Measurements from ENCODE around the gene STX11. TPM values are rescaled to one million over a fixed set of nuclear protein-coding genes. Genes with fewer than 3 reads are reported as not detected.

Gene STX11
- total RNA-seq, 1 experiment from 2014 or later, result 0.17 TPM

DNA sequence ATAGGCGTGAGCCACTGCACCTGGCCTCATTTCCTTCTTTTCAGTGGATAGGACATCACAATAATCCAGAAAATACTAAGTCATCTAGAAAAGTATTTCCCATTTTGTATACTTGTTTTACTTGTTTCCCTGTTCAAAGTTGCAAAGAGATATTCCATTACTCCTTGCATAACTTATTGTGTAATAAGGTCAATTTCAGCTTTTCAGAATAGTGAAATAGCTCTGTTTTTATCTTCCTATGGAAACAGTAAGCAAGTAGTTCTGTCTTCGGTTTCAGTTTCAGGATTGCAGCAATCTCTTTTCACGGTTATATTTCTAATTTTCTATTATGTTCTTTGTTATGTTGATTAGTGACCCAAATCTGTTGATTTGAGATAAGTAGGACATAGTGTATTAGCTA lies 6.0 kb downstream of the STX11 start:
- no peak for TF ChIP-seq CREM (CRISPR knock-in tag; IDR thresholded peaks at IDR 0.05)
- no peak for TF ChIP-seq GRHL2 (CRISPR knock-in tag; IDR thresholded peaks at IDR 0.05; ENCODE audit: insufficient replicate concordance, severe bottlenecking)
- no peak for TF ChIP-seq FOXJ3 (CRISPR knock-in tag; IDR thresholded peaks at IDR 0.05; ENCODE audit: borderline replicate concordance)
- no peak for TF ChIP-seq CBFB (CRISPR knock-in tag; IDR thresholded peaks at IDR 0.05; ENCODE audit: low read depth)
- no peak for TF ChIP-seq ELF4 (CRISPR knock-in tag; IDR thresholded peaks at IDR 0.05; ENCODE audit: low read depth)
- TF ChIP-seq, protein P1, sequence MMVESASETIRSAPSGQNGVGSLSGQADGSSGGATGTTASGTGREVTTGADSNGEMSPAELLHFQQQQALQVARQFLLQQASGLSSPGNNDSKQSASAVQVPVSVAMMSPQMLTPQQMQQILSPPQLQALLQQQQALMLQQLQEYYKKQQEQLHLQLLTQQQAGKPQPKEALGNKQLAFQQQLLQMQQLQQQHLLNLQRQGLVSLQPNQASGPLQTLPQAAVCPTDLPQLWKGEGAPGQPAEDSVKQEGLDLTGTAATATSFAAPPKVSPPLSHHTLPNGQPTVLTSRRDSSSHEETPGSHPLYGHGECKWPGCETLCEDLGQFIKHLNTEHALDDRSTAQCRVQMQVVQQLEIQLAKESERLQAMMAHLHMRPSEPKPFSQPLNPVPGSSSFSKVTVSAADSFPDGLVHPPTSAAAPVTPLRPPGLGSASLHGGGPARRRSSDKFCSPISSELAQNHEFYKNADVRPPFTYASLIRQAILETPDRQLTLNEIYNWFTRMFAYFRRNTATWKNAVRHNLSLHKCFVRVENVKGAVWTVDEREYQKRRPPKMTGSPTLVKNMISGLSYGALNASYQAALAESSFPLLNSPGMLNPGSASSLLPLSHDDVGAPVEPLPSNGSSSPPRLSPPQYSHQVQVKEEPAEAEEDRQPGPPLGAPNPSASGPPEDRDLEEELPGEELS (CRISPR knock-in tag; IDR thresholded peaks at IDR 0.05), result no peak
- peaks cover 20% of the 10 kb centered on the region for H3K27me3 Mint-ChIP-seq (ENCODE audit: low read depth)
- H3K36me3 Mint-ChIP-seq, result no peaks in the 10 kb centered on the region
- no peak overlapping the region for H3K4me3 Mint-ChIP-seq
- no peak overlapping the region for H3K27ac Mint-ChIP-seq
- POLR2A ChIA-PET, result no interaction called here
- no peak for DNase-seq (ENCODE audit: low spot score)
- no peaks in the 10 kb centered on the region for H3K9me3 Mint-ChIP-seq
- peaks cover 17% of the 10 kb centered on the region for H3K4me1 Mint-ChIP-seq
- CTCF ChIA-PET, result no interaction called here
- no peak for ATAC-seq

DNA sequence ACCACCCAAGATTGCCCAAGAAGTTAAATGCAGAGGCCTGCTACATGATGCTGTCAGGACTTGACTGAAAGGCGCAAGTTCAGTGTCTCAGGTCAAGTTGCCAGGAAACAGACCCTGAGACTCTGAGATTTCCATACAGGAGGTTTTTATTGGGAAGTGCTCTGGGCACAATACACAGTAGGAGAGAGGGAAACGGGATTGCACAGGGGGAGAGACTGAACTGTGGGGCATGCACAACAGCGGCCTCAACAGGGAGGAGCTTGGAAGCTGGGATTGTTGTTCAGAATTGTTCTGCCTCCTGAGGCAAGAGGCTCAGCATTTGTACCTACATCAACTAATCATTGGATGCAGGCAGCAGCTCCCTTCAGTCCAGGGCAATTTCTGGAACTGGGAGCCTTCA lies 6.7 kb downstream of the STX11 start:
- ChIA-PET CTCF (no interaction called here), POLR2A (no interaction called here)
- no peak overlapping the region for H3K4me3 Mint-ChIP-seq
- peak; percentile 82 for ATAC-seq
- TF ChIP-seq, protein P2, sequence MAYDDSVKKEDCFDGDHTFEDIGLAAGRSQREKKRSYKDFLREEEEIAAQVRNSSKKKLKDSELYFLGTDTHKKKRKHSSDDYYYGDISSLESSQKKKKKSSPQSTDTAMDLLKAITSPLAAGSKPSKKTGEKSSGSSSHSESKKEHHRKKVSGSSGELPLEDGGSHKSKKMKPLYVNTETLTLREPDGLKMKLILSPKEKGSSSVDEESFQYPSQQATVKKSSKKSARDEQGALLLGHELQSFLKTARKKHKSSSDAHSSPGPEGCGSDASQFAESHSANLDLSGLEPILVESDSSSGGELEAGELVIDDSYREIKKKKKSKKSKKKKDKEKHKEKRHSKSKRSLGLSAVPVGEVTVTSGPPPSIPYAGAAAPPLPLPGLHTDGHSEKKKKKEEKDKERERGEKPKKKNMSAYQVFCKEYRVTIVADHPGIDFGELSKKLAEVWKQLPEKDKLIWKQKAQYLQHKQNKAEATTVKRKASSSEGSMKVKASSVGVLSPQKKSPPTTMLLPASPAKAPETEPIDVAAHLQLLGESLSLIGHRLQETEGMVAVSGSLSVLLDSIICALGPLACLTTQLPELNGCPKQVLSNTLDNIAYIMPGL (CRISPR knock-in tag; IDR thresholded peaks at IDR 0.05), result no peak
- no peaks in the 10 kb centered on the region for H3K9me3 Mint-ChIP-seq
- H3K36me3 Mint-ChIP-seq, result no peaks in the 10 kb centered on the region
- H3K4me1 Mint-ChIP-seq, result peaks cover 14% of the 10 kb centered on the region
- no peak for DNase-seq (ENCODE audit: low spot score)
- H3K27ac Mint-ChIP-seq, result no peak overlapping the region
- H3K27me3 Mint-ChIP-seq (ENCODE audit: low read depth), result peaks cover 13% of the 10 kb centered on the region

DNA sequence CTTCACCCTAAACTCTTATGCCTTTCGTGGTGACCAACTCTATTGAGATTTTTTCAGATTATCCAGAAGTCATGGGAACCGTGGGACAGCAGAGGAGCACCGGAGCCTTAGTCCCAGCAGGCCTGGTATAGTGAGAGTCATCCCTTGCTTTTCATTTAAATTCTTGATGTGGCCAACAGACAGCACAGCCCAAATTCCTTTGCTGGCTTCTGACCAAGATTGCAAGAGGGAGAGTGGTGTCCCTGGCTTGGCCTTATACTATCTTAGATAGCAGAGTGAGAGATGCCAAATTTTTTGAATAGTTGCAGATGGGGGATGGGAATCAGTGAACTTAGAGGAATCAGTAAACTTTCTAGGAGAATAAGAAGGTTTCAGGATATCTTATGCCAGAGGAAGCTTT lies 7.8 kb downstream of the STX11 start:
- ChIA-PET CTCF (no interaction called here), POLR2A (no interaction called here)
- no peaks in the 10 kb centered on the region for H3K36me3 Mint-ChIP-seq
- H3K27ac Mint-ChIP-seq, result no peak overlapping the region
- H3K9me3 Mint-ChIP-seq, result no peaks in the 10 kb centered on the region
- H3K4me1 Mint-ChIP-seq, result peaks cover 14% of the 10 kb centered on the region
- peaks cover 2% of the 10 kb centered on the region; the same call in 1 of the 2 replicates for H3K27me3 Mint-ChIP-seq (ENCODE audit: low read depth)
- H3K4me3 Mint-ChIP-seq, result no peak overlapping the region
- ATAC-seq (peak; percentile 75), DNase-seq (ENCODE audit: low spot score) (no peak)
- no peak for TF ChIP-seq EMX1 (CRISPR knock-in tag; IDR thresholded peaks at IDR 0.05)
- TF ChIP-seq, protein P3, sequence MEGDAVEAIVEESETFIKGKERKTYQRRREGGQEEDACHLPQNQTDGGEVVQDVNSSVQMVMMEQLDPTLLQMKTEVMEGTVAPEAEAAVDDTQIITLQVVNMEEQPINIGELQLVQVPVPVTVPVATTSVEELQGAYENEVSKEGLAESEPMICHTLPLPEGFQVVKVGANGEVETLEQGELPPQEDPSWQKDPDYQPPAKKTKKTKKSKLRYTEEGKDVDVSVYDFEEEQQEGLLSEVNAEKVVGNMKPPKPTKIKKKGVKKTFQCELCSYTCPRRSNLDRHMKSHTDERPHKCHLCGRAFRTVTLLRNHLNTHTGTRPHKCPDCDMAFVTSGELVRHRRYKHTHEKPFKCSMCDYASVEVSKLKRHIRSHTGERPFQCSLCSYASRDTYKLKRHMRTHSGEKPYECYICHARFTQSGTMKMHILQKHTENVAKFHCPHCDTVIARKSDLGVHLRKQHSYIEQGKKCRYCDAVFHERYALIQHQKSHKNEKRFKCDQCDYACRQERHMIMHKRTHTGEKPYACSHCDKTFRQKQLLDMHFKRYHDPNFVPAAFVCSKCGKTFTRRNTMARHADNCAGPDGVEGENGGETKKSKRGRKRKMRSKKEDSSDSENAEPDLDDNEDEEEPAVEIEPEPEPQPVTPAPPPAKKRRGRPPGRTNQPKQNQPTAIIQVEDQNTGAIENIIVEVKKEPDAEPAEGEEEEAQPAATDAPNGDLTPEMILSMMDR (IDR thresholded peaks at IDR 0.05), result no peak
- TF ChIP-seq, protein P4, sequence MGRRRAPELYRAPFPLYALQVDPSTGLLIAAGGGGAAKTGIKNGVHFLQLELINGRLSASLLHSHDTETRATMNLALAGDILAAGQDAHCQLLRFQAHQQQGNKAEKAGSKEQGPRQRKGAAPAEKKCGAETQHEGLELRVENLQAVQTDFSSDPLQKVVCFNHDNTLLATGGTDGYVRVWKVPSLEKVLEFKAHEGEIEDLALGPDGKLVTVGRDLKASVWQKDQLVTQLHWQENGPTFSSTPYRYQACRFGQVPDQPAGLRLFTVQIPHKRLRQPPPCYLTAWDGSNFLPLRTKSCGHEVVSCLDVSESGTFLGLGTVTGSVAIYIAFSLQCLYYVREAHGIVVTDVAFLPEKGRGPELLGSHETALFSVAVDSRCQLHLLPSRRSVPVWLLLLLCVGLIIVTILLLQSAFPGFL (CRISPR knock-in tag; IDR thresholded peaks at IDR 0.05; ENCODE audit: borderline replicate concordance), result no peak
- no peak for TF ChIP-seq SP1 (CRISPR knock-in tag; conservative IDR thresholded peaks at IDR 0.05)
- TF ChIP-seq, protein P2 (CRISPR knock-in tag; IDR thresholded peaks at IDR 0.05), result no peak
- TF ChIP-seq, protein P5, sequence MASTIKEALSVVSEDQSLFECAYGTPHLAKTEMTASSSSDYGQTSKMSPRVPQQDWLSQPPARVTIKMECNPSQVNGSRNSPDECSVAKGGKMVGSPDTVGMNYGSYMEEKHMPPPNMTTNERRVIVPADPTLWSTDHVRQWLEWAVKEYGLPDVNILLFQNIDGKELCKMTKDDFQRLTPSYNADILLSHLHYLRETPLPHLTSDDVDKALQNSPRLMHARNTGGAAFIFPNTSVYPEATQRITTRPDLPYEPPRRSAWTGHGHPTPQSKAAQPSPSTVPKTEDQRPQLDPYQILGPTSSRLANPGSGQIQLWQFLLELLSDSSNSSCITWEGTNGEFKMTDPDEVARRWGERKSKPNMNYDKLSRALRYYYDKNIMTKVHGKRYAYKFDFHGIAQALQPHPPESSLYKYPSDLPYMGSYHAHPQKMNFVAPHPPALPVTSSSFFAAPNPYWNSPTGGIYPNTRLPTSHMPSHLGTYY (CRISPR knock-in tag; IDR thresholded peaks at IDR 0.05), result no peak
- TF ChIP-seq CREM (CRISPR knock-in tag; IDR thresholded peaks at IDR 0.05), result no peak
- no peak for TF ChIP-seq IRF2 (CRISPR knock-in tag; IDR thresholded peaks at IDR 0.05; ENCODE audit: borderline replicate concordance, low read depth)
- TF ChIP-seq ZNF317 (CRISPR knock-in tag; IDR thresholded peaks at IDR 0.05; ENCODE audit: borderline replicate concordance, low read depth), result no peak
- no peak for TF ChIP-seq CBFB (CRISPR knock-in tag; IDR thresholded peaks at IDR 0.05; ENCODE audit: low read depth)
- TF ChIP-seq, protein P6, sequence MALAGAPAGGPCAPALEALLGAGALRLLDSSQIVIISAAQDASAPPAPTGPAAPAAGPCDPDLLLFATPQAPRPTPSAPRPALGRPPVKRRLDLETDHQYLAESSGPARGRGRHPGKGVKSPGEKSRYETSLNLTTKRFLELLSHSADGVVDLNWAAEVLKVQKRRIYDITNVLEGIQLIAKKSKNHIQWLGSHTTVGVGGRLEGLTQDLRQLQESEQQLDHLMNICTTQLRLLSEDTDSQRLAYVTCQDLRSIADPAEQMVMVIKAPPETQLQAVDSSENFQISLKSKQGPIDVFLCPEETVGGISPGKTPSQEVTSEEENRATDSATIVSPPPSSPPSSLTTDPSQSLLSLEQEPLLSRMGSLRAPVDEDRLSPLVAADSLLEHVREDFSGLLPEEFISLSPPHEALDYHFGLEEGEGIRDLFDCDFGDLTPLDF (CRISPR knock-in tag; IDR thresholded peaks at IDR 0.05), result no peak
- TF ChIP-seq, protein P7, sequence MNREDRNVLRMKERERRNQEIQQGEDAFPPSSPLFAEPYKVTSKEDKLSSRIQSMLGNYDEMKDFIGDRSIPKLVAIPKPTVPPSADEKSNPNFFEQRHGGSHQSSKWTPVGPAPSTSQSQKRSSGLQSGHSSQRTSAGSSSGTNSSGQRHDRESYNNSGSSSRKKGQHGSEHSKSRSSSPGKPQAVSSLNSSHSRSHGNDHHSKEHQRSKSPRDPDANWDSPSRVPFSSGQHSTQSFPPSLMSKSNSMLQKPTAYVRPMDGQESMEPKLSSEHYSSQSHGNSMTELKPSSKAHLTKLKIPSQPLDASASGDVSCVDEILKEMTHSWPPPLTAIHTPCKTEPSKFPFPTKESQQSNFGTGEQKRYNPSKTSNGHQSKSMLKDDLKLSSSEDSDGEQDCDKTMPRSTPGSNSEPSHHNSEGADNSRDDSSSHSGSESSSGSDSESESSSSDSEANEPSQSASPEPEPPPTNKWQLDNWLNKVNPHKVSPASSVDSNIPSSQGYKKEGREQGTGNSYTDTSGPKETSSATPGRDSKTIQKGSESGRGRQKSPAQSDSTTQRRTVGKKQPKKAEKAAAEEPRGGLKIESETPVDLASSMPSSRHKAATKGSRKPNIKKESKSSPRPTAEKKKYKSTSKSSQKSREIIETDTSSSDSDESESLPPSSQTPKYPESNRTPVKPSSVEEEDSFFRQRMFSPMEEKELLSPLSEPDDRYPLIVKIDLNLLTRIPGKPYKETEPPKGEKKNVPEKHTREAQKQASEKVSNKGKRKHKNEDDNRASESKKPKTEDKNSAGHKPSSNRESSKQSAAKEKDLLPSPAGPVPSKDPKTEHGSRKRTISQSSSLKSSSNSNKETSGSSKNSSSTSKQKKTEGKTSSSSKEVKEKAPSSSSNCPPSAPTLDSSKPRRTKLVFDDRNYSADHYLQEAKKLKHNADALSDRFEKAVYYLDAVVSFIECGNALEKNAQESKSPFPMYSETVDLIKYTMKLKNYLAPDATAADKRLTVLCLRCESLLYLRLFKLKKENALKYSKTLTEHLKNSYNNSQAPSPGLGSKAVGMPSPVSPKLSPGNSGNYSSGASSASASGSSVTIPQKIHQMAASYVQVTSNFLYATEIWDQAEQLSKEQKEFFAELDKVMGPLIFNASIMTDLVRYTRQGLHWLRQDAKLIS (CRISPR knock-in tag; IDR thresholded peaks at IDR 0.05; ENCODE audit: borderline replicate concordance), result no peak
